HCT116 (cell line): Measurements from ENCODE around the gene SEMA7A. TPM values are rescaled to one million over a fixed set of nuclear protein-coding genes. Genes with fewer than 3 reads are reported as not detected.

Source experiments
- ATAC-seq: fragments of 200-7000 bp; cut with Tn5 transposase; 2 replicates; pipeline ENCODE4 v1.9.1; 2020; ENCODE audit warnings: mild to moderate bottlenecking, moderate library complexity
- BruUV-seq: library from RNA; stranded (reverse); fragments of 400-500 nt; replicated peaks from 2 replicates; lab custom pipeline; 2021; lab: Mats Ljungman, UMichigan
- CTCF ChIA-PET: fragments of 300-600 bp; sonication (Branson Sonifier 250); formaldehyde crosslinking; loops from one replicate; lab custom pipeline; 2021; ENCODE audit warnings: antibody characterized with exemption; lab: Charles Lee
- POLR2A ChIA-PET: fragments of 300-600, 350-600 bp; sonication (Branson Sonifier 250); formaldehyde crosslinking; loops from one replicate; lab custom pipeline; 2021; ENCODE audit warnings: antibody characterized with exemption; lab: Charles Lee
- RAD21 ChIA-PET, 2 experiments: fragments of 300-600 bp; sonication (Branson Sonifier 250); formaldehyde crosslinking; loops; one replicate each; lab custom pipeline; 2023; ENCODE audit warnings: low total read pairs in 2 of 2; ENCODE audit not compliant: uncharacterized antibody in 2 of 2, unreplicated experiment in 2 of 2, low non-redundant PET in 1 of 2; lab: Charles Lee
- DNase-seq: peaks from one replicate; pipeline ENCODE4 v3.0.0-alpha.2; 2010; ENCODE audit warnings: low read depth, low spot score
- H2AFZ ChIP-seq: fragments of 200-600 bp; shearing (Covaris generic), sonication (generic); 2 replicates; pipeline ENCODE4 v1.6.1; 2017; ENCODE audit warnings: low read depth, mixed run types, mixed read lengths, antibody characterized with exemption, low read length; ENCODE audit not compliant: poor library complexity, severe bottlenecking
- H3K27ac ChIP-seq: 2 replicates; pipeline ENCODE4 v1.5.1; 2012; ENCODE audit warnings: low read depth, low read length
- H3K27me3 ChIP-seq: fragments of 200-600 bp; sonication (generic); 2 replicates; pipeline ENCODE4 v1.6.1; 2016; ENCODE audit warnings: mixed run types, low read length, mixed read lengths; ENCODE audit not compliant: insufficient read depth
- H3K36me3 ChIP-seq, 2 experiments: fragments of 200-500 bp in 1 of 2; fragments of 200-600 bp in 1 of 2; sonication (Bioruptor generic) in 1 of 2; sonication (generic) in 1 of 2; 2 replicates each; pipeline versions ENCODE4 v1.5.1 to v1.6.1; 2014 to 2016; ENCODE audit warnings: low read length in 2 of 2, inconsistent platforms in 1 of 2, mixed read lengths in 1 of 2, mixed run types in 1 of 2; ENCODE audit not compliant: insufficient read depth in 2 of 2, control insufficient read depth in 1 of 2
- H3K4me1 ChIP-seq, 2 experiments: fragments of 200-600 bp in 1 of 2; sonication (generic) in 1 of 2; 2 replicates each; pipeline versions ENCODE4 v1.5.1 to v1.6.1; 2012 to 2017; ENCODE audit warnings: low read length in 2 of 2, inconsistent platforms in 1 of 2, mild to moderate bottlenecking in 1 of 2, mixed read lengths in 1 of 2, mixed run types in 1 of 2, moderate library complexity in 1 of 2; ENCODE audit not compliant: insufficient read depth in 2 of 2, control insufficient read depth in 1 of 2
- H3K4me2 ChIP-seq: fragments of 200-600 bp; sonication (generic); 2 replicates; pipeline ENCODE4 v1.6.1; 2017; ENCODE audit warnings: mixed run types, low read length, mixed read lengths
- H3K4me3 ChIP-seq, 2 experiments: fragments of 200-600 bp in 1 of 2; sonication (generic) in 1 of 2; replicated peaks in 1 of 2; 2 replicates each; pipeline ENCODE4 v1.5.1; 2011 to 2016; ENCODE audit warnings: low read length in 2 of 2, control low read depth in 1 of 2, low read depth in 1 of 2, mild to moderate bottlenecking in 1 of 2, mixed read lengths in 1 of 2, mixed run types in 1 of 2
- H3K79me2 ChIP-seq: fragments of 200-600 bp; sonication (generic); 2 replicates; pipeline ENCODE4 v1.6.1; 2017; ENCODE audit warnings: mild to moderate bottlenecking, mixed run types, low read length, moderate library complexity, mixed read lengths; ENCODE audit not compliant: insufficient read depth
- H3K9ac ChIP-seq: fragments of 200-600 bp; sonication (generic); 2 replicates; pipeline ENCODE4 v1.6.1; 2016; ENCODE audit warnings: low read length, mixed read lengths
- H3K9me2 ChIP-seq: fragments of 200-600 bp; sonication (generic), shearing (Covaris generic); 2 replicates; pipeline ENCODE4 v1.6.1; 2017; ENCODE audit warnings: mixed run types, mild to moderate bottlenecking, moderate library complexity; ENCODE audit not compliant: insufficient read depth
- H3K9me3 ChIP-seq, 2 experiments: fragments of 200-500 bp in 1 of 2; fragments of 200-600 bp in 1 of 2; sonication (Bioruptor generic) in 1 of 2; sonication (generic) in 1 of 2; 2 replicates each; pipeline ENCODE4 v1.6.1; 2014 to 2017; ENCODE audit warnings: low read length in 2 of 2, mixed read lengths in 2 of 2, inconsistent platforms in 1 of 2, low read depth in 1 of 2, mild to moderate bottlenecking in 1 of 2, mixed run types in 1 of 2, moderate library complexity in 1 of 2; ENCODE audit not compliant: control insufficient read depth in 1 of 2, insufficient read depth in 1 of 2
- H4K20me1 ChIP-seq: fragments of 200-600 bp; sonication (generic), shearing (Covaris generic); 2 replicates; pipeline ENCODE4 v1.6.1; 2017; ENCODE audit warnings: mixed run types, mild to moderate bottlenecking, moderate library complexity; ENCODE audit not compliant: insufficient read depth
- ELF1 ChIP-seq: IDR thresholded peaks from 2 replicates; pipeline ENCODE4 v1.6.1; 2012; ENCODE audit warnings: low read depth, borderline replicate concordance
- POLR2A ChIP-seq: IDR thresholded peaks from 2 replicates; pipeline ENCODE4 v1.7.0; 2011; ENCODE audit warnings: borderline replicate concordance; ENCODE audit not compliant: insufficient read depth, insufficient read length; ENCODE audit errors: extremely low read depth
- POLR2AphosphoS5 ChIP-seq: IDR thresholded peaks from 2 replicates; pipeline ENCODE4 v1.6.1; 2011; ENCODE audit warnings: mild to moderate bottlenecking, low read depth, low read length, moderate library complexity
- YY1 ChIP-seq: IDR thresholded peaks from 2 replicates; pipeline ENCODE4 v1.6.1; 2011; ENCODE audit warnings: low read length, low read depth, moderate library complexity, mild to moderate bottlenecking; ENCODE audit not compliant: insufficient replicate concordance; ENCODE audit errors: extremely low read depth
- intact Hi-C: fragments of 100-400 bp; cut with micrococcal nuclease; formaldehyde crosslinking; loops from 2 replicates; pipeline ENCODE4 v1.10.0; 2022
- total RNA-seq: library from RNA; stranded (reverse); gene quantifications from one replicate; pipeline ENCODE4 v1.2.1, GENCODE V29; 2021; ENCODE audit not compliant: unreplicated experiment
- TF ChIP-seq, protein P1 (sequence below): IDR thresholded peaks from 2 replicates; pipeline ENCODE4 v1.6.1; 2012
- TF ChIP-seq, protein P2 (sequence below), 3 experiments: fragments of 200-600 bp in 1 of 3; sonication (generic) in 1 of 3; IDR thresholded peaks in 2 of 3; conservative IDR thresholded peaks in 1 of 3; 2 replicates each; pipeline ENCODE4 v1.5.1; 2012 to 2017; ENCODE audit warnings: low read depth in 2 of 3, low read length in 2 of 3, antibody characterized with exemption in 1 of 3, borderline replicate concordance in 1 of 3, control low read depth in 1 of 3, mild to moderate bottlenecking in 1 of 3, mixed read lengths in 1 of 3, mixed run types in 1 of 3, moderate library complexity in 1 of 3; ENCODE audit not compliant: insufficient read depth in 1 of 3

SEMA7A gene
- total RNA-seq, 1 experiment from 2014 or later = 13.8 TPM

DNA sequence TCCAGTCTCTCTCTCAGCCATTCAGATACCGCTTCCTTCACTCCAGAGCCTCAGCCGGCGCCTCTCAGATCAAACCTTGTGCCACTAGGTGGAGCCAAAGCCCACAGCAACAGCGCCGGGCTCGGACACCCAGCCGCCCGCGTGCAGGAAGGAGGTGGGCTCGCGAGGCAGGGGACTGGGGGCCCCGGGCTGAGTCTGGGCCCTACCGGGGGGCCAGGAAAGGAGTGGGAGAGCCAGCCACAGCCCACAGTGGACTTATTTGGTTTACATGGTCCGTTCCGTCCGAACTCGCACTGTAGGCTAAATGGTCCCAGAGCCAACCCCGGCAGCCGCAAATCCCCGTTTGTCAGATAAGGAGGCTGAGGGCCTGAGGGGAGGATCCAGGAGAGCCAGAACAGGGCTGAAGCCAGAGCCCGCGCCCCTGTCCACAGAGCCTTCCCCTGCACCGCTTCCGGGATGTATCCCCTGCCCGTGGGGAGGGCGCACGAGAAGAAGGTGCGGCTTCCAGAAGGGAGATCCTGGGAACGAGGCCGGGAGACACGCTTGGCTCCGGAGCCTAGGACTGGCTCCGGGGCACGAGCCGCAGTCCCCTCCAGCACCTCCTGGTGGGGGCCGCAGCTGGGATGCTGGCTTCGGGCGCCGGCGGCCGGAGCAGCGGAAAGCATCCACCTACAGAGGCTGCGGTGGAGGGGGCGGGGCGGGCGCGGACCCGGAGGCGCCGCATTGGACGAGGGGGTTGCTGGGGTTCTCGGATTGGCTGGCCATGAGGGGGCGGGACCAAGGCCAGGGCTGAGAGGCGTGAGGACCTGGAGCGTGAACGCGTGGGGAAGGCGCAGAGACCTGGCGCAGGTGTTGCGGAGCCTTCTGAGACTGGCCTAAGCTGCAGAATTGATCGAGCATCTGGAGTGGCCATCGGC lies 59.8 kb downstream of the SEMA7A start:
- H3K9ac ChIP-seq = peak overlapping the region; percentile 39
- peak overlapping the region; percentile 19 for H2AFZ ChIP-seq
- H3K27ac ChIP-seq = peak overlapping the region; percentile 57
- H3K79me2 ChIP-seq = no peaks in the 10 kb centered on the region
- BruUV-seq = no TSS peak
- peaks cover 14% of the 10 kb centered on the region for H3K27me3 ChIP-seq
- peak overlapping the region; percentile 86 for H3K4me2 ChIP-seq
- no peaks in the 10 kb centered on the region for H3K36me3 ChIP-seq
- CTCF ChIA-PET = interaction anchor here (0.6 to 3.7 kb wide), 21 partner anchors 11 to 397 kb away, joined by 3 to 26 read pairs (median 4); partner anchors contain the start of gene UBL7
- peak overlapping the region; percentile 54 to 56 for H3K4me3 ChIP-seq
- TF ChIP-seq YY1 (no peak), POLR2A (peak; percentile 47), ELF1 (no peak), POLR2AphosphoS5 (peak; percentile 40; the same call in 1 of the 2 replicates)
- TF ChIP-seq, protein P1, sequence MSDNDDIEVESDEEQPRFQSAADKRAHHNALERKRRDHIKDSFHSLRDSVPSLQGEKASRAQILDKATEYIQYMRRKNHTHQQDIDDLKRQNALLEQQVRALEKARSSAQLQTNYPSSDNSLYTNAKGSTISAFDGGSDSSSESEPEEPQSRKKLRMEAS = no peak
- TF ChIP-seq, protein P2, sequence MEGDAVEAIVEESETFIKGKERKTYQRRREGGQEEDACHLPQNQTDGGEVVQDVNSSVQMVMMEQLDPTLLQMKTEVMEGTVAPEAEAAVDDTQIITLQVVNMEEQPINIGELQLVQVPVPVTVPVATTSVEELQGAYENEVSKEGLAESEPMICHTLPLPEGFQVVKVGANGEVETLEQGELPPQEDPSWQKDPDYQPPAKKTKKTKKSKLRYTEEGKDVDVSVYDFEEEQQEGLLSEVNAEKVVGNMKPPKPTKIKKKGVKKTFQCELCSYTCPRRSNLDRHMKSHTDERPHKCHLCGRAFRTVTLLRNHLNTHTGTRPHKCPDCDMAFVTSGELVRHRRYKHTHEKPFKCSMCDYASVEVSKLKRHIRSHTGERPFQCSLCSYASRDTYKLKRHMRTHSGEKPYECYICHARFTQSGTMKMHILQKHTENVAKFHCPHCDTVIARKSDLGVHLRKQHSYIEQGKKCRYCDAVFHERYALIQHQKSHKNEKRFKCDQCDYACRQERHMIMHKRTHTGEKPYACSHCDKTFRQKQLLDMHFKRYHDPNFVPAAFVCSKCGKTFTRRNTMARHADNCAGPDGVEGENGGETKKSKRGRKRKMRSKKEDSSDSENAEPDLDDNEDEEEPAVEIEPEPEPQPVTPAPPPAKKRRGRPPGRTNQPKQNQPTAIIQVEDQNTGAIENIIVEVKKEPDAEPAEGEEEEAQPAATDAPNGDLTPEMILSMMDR (IDR thresholded peaks at IDR 0.05 in 2 of 3, conservative IDR thresholded peaks at IDR 0.05 in 1 of 3; ENCODE audit: borderline replicate concordance in 1 of 3, insufficient read depth in 1 of 3, low read depth in 2 of 3, low read length in 2 of 3) = peak in 2 of 3 experiments; percentile 88 to 89; a peak in 4 of 6 replicates
- TF ChIP-seq, all 23 proteins: peak for 3
- DNase-seq = peak; percentile 82
- Histone ChIP-seq H3K9me2 (no peaks in the 10 kb centered on the region), H3K4me1 (peaks cover 10 to 24% of the 10 kb centered on the region in 2 experiments; a peak in 3 of 4 replicates), H3K9me3 (no peaks in the 10 kb centered on the region), H4K20me1 (no peaks in the 10 kb centered on the region)
- RAD21 ChIA-PET = interaction anchor here in 1 of 2 experiments (0.9 to 1.0 kb wide), 2 partner anchors 65 to 258 kb away, joined by 4 to 5 read pairs; no protein-coding TSS in a partner anchor
- POLR2A ChIA-PET = interaction anchor here (0.6 to 0.7 kb wide), 2 partner anchors 152 to 385 kb away, joined by 3 to 5 read pairs; no protein-coding TSS in a partner anchor
- intact Hi-C loops = loop anchor here (1.0 to 10.0 kb wide), 6 partner anchors 65 to 611 kb away; no protein-coding TSS in a partner anchor
- ATAC-seq = peak; percentile 93
